Stomach (tissue), 4 donors: ENCODE data around the gene PLEKHG5.

Experiments
- EP300 ChIP-seq: sonication (generic); formaldehyde crosslinking; IDR thresholded peaks from one replicate; pipeline ENCODE4 v1.6.1; 2017; ENCODE audit warnings: antibody characterized with exemption
- POLR2A ChIP-seq, 4 donors: fragments of 450-650 bp; IDR thresholded peaks; one replicate each; pipeline ENCODE4 v1.6.1; 2016; ENCODE audit warnings: antibody characterized with exemption in 4 of 4, control low read depth in 2 of 4, mild to moderate bottlenecking in 1 of 4, moderate library complexity in 1 of 4
- POLR2AphosphoS5 ChIP-seq, 3 donors: sonication (generic); formaldehyde crosslinking; IDR thresholded peaks; one replicate each; pipeline ENCODE4 v1.6.1; 2016; ENCODE audit warnings: antibody characterized with exemption in 3 of 3
- TF ChIP-seq, protein P1 (sequence below), 7 experiments: fragments of 450-650 bp in 4 of 7; fragments of 200-600 bp in 3 of 7; sonication (generic) in 3 of 7; IDR thresholded peaks; one replicate each; pipeline ENCODE4 v1.5.1; 2016 to 2019; ENCODE audit warnings: antibody characterized with exemption in 7 of 7, control low read depth in 2 of 7, mild to moderate bottlenecking in 1 of 7

GRCh38 chr1:6496890-6497214, 5.4 kb upstream of the PLEKHG5 start:
- TF ChIP-seq, protein P1, sequence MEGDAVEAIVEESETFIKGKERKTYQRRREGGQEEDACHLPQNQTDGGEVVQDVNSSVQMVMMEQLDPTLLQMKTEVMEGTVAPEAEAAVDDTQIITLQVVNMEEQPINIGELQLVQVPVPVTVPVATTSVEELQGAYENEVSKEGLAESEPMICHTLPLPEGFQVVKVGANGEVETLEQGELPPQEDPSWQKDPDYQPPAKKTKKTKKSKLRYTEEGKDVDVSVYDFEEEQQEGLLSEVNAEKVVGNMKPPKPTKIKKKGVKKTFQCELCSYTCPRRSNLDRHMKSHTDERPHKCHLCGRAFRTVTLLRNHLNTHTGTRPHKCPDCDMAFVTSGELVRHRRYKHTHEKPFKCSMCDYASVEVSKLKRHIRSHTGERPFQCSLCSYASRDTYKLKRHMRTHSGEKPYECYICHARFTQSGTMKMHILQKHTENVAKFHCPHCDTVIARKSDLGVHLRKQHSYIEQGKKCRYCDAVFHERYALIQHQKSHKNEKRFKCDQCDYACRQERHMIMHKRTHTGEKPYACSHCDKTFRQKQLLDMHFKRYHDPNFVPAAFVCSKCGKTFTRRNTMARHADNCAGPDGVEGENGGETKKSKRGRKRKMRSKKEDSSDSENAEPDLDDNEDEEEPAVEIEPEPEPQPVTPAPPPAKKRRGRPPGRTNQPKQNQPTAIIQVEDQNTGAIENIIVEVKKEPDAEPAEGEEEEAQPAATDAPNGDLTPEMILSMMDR (IDR thresholded peaks at IDR 0.05), result no peak
- no peak for TF ChIP-seq POLR2A (IDR thresholded peaks at IDR 0.05)
- TF ChIP-seq EP300, result no peak
- TF ChIP-seq POLR2AphosphoS5 (IDR thresholded peaks at IDR 0.05), result no peak
